ENCODE results near the gene TNFRSF21. TPM values are rescaled to one million over a fixed set of nuclear protein-coding genes. Genes with fewer than 3 reads are reported as not detected.
"Not testable (repeated sequence)": the region's sequence is repeated elsewhere in the genome, so short reads cannot be mapped to it uniquely, and the experiment has no call there.

TNFRSF21 gene
- total RNA-seq, 1 donor from 2014 or later: 0.29 TPM

- intact Hi-C loops (cut with micrococcal nuclease): no loop called here
Measured at GRCh38 chr6:47323887-47324286, 14.2 kb upstream of the TNFRSF21 start.

- intact Hi-C loops (cut with micrococcal nuclease): no loop called here
Measured at GRCh38 chr6:47323321-47323720, 13.6 kb upstream of the TNFRSF21 start.

- intact Hi-C loops (cut with micrococcal nuclease): no loop called here
Measured at GRCh38 chr6:47321577-47321976, 11.9 kb upstream of the TNFRSF21 start.

GRCh38 chr6:47319867-47320266 is 10.2 kb upstream of the TNFRSF21 start:
- intact Hi-C loops (cut with micrococcal nuclease): no loop called here

- intact Hi-C loops (cut with micrococcal nuclease): no loop called here
Measured at GRCh38 chr6:47319382-47319781, 9.7 kb upstream of the TNFRSF21 start.

GRCh38 chr6:47318236-47318989 is 8.7 kb upstream of the TNFRSF21 start:
- intact Hi-C loops (cut with micrococcal nuclease): no loop called here

GRCh38 chr6:47315181-47315580 is 5.5 kb upstream of the TNFRSF21 start:
- intact Hi-C loops (cut with micrococcal nuclease): not testable (repeated sequence)

- intact Hi-C loops (cut with micrococcal nuclease): loop anchor here (1.0 kb wide), 2 partner anchors 213 to 461 kb away; no protein-coding TSS in a partner anchor
Measured at GRCh38 chr6:47310131-47310480, 401 bp upstream of the TNFRSF21 start.

GRCh38 chr6:47308552-47309290 is 984 bp downstream of the TNFRSF21 start:
- intact Hi-C loops (cut with micrococcal nuclease): loop anchor here (2.0 to 5.0 kb wide), 2 partner anchors 66 to 168 kb away; partner anchors contain the start of gene CD2AP

- intact Hi-C loops (cut with micrococcal nuclease): loop anchor here (2.0 to 5.0 kb wide), 2 partner anchors 66 to 169 kb away; partner anchors contain the start of gene CD2AP
Measured at GRCh38 chr6:47308198-47308517, 1.5 kb downstream of the TNFRSF21 start.

- intact Hi-C loops (cut with micrococcal nuclease): loop anchor here (2.0 to 5.0 kb wide), 2 partner anchors 65 to 169 kb away; partner anchors contain the start of gene CD2AP
Measured at GRCh38 chr6:47307362-47308197, 2.1 kb downstream of the TNFRSF21 start.

- intact Hi-C loops (cut with micrococcal nuclease): loop anchor here (5.0 kb wide), 1 partner anchor 65 kb away; no protein-coding TSS in a partner anchor
Measured at GRCh38 chr6:47306887-47307286, 2.8 kb downstream of the TNFRSF21 start.

- intact Hi-C loops (cut with micrococcal nuclease): no loop called here
Measured at GRCh38 chr6:47303861-47304260, 5.8 kb downstream of the TNFRSF21 start.

GRCh38 chr6:47303342-47303741 is 6.4 kb downstream of the TNFRSF21 start:
- intact Hi-C loops (cut with micrococcal nuclease): no loop called here

GRCh38 chr6:47302043-47302442 is 7.7 kb downstream of the TNFRSF21 start:
- intact Hi-C loops (cut with micrococcal nuclease): no loop called here

- intact Hi-C loops (cut with micrococcal nuclease): no loop called here
Measured at GRCh38 chr6:47301441-47301840, 8.3 kb downstream of the TNFRSF21 start.

GRCh38 chr6:47300417-47300816 is 9.3 kb downstream of the TNFRSF21 start:
- intact Hi-C loops (cut with micrococcal nuclease): no loop called here

- intact Hi-C loops (cut with micrococcal nuclease): no loop called here
Measured at GRCh38 chr6:47299965-47300364, 9.7 kb downstream of the TNFRSF21 start.

GRCh38 chr6:47298475-47298874 is 11.2 kb downstream of the TNFRSF21 start:
- intact Hi-C loops (cut with micrococcal nuclease): no loop called here

- intact Hi-C loops (cut with micrococcal nuclease): no loop called here
Measured at GRCh38 chr6:47294990-47295389, 14.7 kb downstream of the TNFRSF21 start.

- intact Hi-C loops (cut with micrococcal nuclease): no loop called here
Measured at GRCh38 chr6:47292944-47293343, 16.8 kb downstream of the TNFRSF21 start.

GRCh38 chr6:47292027-47292426 is 17.7 kb downstream of the TNFRSF21 start:
- intact Hi-C loops (cut with micrococcal nuclease): no loop called here
